Muscle of arm (tissue), 12 donors: ENCODE data around the gene PHLPP1. TPM values are rescaled to one million over a fixed set of nuclear protein-coding genes. Genes with fewer than 3 reads are reported as not detected.
A peak's percentile ranks its signal among the peaks of the same experiment; 100 is the strongest.
"Not testable (repeated sequence)": the region's sequence is repeated elsewhere in the genome, so short reads cannot be mapped to it uniquely, and the experiment has no call there.

Experiments used
- DNase-seq: peaks from one replicate; pipeline ENCODE4 v3.0.0-alpha.2; 2013
- polyA plus RNA-seq, 12 donors: library from polyadenylated mRNA; unstranded; fragments of 120-200 nt; gene quantifications; one replicate each; pipeline ENCODE4 v1.2.1, GENCODE V29; 2013; ENCODE audit not compliant: insufficient read length in 12 of 12

The PHLPP1 gene
- polyA plus RNA-seq, 12 donors = 7.3 to 12.0 (median 8.8) TPM; not detected in 1

DNA sequence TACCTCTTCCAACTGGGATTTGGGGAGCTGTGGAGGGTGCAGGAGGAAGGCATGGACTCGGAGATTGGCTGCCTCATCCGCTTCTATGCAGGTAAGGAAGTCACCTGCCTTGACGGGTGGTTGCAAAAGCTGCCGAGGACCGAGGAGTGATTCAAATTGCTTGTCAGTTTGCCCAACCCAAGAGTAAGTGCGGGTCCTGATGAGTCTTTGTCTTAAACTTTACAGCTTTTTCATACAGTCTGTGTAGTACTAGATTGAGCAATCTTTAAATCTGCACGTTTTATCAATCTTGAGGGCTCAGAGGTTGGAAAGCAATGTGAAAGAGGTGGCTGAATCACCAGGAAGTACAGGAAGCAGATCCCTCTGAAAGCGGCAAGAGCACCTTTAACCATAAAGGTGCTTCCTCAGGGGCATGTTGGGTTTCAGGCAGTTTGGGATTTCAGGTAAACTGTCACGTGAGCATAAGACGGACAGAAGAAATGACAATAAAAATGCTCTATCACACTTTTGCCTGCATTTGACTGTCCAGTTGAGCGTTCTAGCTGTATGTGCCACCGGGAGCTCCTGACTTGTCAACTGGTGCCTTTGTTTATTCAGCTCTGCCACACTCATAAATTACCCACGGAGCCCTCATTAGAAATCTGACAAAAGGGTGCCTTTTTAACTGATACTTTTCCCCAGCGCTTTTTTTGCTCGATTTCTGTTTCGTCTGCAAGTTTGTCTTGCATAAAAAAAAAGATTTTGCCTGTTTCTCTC lies 2.0 kb downstream of the PHLPP1 start:
- DNase-seq = peak; percentile 25

DNA sequence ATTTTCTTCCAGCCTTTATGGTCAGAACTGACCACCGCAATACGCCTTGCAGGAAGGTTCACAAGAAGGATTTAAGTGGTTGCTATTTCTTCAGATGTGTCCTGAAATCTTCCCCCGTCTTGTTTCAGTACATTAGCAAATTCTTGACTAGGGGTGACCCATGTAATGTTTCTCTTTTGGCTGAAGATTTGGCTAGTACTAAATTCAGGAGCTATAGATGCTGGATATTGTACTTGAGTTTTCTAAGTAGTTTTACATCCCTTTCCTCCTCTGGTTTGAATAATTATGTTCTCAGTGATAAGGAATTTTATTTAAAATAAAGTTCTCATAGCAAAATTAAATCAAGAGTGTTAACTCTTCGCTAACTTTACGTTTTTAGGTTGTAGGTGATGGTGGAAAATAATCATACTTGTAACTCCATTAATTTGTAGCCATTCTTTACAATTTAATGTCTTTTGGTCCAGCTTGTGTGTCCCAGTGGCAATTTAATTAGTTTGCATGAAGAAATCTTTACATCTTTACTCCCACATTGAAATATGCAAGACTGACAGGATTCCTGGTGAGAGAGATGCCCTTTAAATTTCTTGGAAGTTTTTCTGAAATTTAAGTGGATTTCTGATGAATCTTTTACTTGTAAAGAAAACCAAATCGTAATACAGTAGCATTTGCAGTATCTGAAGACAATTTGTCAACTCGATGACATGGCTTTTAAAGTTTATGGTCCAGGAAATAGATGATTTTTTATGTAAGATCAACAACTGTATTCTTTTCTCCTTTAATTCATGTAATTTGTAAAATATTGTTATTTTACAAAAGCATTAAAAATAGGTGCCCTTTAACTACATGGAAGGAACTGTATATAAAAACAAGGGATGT lies 2.8 kb downstream of the PHLPP1 start:
- DNase-seq = no peak

DNA sequence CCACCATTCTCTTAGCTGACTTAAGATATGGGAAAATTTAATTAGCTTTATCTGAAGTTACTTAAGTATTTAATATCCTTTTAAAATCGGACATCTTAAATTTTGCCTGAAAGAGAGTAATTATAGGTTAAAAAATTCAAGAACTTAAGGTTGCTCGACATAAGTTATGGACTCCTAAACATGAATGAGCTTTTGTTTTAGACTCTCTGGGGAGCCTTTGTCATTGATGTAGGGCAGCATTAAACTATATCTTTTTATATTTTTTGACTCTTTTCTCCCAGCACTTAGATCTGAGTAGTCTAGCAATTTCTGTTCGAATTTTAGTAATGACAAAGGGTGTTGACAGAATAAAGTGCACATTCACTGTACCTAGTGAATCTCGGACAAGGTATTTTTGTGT lies 4.7 kb downstream of the PHLPP1 start:
- DNase-seq = no peak

DNA sequence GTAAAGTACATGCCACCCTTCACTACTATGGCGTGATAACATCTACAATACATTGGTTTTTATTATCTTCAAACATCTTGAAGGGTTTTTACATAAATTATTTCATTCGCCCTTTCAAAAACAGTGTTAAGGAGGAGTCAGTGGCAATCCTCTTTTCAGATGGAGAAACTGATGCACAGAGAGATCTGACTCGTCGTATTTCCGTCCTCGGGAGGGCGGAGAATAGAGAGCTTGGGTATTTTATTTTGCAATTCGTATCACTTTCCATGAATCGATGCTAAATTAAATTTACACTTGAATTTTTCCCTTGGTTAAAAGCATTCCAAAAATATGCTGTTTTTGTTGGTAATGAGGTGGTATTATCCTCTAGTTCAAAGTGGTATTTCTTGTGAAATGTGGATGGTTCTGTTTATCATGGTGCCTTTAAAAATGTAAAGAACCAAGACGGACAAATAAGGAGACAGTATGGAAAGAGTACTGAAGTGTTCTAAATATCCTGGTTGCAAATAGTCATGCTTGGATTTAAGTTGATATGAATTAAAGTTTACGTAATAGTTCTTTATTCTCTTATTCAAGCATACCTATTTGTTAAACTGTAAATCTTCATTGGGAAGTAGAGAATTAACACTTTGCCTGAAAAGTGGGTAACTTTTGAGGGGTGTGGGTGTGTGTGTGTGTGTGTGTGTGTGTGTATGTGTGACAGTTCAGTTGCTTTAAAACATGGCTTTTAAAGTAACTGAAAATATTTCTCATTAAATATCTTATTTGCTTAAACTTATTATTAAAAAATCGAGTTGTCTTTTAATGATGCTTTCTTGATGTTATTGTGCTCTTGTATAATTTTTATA lies 5.6 kb downstream of the PHLPP1 start:
- DNase-seq = no peak

DNA sequence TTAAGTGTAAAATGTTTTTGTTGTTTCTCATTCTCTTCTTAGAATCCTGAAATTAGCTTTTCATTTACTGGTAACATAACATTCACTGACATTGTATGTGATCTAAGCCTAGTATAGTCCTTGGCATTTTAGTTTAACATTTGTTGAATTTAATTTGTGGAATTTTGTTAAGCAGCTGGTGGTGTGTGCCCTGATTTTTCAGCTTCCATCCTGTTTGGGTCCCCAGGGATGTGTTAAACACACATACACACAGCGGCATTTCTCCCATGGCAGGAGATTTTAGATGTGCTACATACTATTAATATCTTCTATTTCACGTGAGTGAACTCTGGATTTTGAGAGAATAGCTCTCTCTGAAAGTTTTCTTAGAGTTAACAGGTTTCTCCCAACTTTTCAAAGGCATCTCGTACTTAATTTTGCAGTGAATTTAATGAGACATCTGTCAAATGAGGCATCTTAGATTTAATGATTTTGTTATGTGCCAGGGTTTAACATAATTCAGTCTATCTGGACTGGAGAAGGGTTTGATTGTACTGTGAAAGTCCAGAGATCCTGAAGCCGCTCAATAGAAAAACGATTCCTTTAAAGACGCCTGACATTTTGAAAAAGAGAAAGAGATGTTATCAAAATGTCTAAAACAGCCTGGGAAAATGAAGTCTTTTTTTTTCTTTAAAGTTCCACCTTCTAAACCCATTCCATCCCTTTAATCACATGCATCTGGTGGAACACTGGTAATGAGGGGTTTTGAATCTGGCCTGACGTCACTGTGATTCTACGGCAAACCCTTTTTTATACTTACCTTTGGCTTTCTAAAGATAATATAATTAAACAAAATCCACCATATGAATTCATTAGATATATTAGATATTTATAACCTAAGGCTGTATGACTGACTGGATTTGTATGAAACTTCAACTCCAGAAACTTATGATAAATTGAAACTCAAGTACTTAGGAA lies 6.8 kb downstream of the PHLPP1 start:
- DNase-seq = no peak

DNA sequence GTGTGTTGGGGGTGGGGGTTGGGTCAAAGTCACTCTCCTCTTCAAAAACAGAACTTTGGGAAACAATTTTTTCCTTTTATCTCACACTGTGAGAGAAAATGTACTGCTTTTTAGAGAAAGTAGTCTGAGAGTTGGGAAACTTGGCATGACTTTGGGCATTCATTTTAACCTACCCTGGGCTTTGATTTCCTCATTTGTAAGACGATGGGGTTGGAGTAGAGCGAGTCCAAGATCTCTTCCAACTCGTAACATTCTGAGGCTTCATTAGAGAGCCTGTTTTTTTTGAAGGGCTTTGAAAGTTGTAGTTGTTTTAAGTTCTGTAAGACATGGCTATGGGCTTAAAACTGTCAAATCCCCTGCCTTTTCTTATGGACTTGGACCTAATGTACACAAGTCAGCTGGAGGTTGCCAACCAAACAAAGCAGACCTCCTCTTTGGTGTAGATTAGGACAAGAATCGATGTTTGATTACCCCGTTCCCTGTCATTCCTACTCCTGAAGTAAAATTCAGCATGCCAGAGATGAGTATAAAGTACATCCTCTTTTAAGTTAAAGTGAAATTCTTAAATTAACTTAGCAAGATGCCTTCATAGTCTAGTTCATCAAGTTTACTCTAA lies 8.4 kb downstream of the PHLPP1 start:
- no peak for DNase-seq

DNA sequence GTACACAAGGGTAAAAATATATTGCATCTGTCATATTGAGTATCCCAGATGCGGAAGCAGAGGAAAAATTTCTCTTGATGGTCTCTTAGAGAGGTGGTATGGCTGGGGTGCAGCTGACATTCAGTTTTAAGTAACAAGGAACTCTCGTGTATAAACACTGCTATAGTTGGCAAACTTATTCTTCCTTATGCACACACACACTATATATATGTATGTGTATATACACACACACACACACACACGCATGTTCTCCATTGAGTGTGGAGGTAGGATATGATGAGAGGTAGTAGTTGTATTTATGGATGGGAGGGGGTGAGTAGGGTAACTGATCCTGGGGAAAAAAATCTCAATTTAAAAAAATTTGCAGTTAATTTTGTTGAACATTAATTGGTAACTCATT lies 10.6 kb downstream of the PHLPP1 start:
- DNase-seq = no peak

DNA sequence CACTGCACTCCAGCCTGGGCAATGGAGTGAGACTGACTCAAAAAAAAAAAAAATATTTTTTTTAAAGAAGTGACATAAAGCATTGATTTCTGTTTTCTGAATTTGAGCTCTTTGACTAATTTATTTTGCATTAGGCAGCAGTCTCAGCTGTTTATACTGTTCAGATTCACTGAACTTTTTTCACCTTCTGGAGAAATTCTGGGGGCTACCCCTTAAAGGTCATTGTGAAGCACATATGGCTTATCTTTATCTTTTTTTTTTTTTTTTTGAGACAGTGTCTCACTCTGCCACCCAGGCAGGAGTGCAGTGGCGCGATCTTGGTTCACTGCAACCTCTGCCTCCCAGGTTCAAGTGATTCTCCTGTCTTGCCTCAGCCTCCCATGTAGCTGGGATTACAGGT lies 12.9 kb downstream of the PHLPP1 start:
- no peak for DNase-seq

DNA sequence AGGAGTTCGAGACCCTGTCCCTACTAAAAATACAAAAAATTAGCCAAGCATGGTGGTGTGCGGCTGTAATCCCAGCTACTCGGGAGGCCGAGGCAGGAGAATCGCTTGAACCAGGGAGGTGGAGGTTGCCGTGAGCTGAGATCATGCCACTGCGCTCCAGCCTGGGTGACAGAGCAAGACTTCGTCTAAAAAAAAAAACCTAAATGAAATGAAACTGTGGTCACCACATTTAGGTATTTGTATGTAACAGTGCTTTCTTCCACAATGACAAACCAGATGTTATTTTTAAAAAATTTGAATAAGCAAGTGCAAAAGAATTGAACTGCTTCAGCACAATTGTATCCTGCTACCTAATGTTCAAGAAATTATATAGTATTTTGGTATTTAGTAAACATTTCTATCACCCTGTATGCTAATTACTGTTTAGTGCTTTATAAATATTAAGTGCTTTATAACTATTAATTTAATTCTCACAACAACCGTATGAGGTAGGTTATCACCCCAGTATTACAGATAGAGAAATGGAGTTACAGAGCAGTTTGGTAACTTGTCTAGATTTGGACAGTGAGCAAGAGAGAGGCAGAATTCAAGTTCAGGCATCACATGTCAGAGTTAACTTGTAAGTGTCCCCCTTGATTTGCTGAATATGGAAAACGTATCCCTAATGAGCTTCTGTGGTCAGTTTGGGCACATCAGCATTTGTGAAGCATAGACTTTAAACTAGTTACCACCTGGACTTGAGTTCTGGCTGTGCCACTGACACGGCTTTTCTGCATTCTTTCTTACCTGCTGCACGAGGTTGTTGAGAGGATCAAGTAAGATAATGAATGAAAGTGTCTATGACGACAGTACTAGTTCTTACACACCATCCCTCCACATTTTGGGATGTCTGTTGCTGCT lies 14.4 kb downstream of the PHLPP1 start:
- DNase-seq = no peak

DNA sequence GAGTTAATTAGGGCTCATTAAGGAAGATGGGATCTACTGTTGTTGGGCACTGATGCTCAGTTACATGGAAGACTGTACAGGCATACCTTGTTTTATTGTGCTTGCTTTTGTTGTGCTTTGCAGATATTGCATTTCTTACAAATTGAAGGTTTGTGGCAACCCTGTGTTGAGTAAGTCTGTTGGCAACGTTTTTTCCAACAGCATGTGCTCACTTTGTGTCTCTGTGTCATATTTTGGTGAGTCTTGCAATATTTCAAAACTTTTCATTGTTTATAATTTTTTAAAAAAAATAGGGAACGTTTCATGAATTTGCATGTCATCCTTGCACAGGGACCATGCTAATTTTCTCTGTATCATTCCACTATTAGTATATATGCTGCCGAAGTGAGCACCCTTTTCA lies 15.6 kb downstream of the PHLPP1 start:
- DNase-seq = no peak

DNA sequence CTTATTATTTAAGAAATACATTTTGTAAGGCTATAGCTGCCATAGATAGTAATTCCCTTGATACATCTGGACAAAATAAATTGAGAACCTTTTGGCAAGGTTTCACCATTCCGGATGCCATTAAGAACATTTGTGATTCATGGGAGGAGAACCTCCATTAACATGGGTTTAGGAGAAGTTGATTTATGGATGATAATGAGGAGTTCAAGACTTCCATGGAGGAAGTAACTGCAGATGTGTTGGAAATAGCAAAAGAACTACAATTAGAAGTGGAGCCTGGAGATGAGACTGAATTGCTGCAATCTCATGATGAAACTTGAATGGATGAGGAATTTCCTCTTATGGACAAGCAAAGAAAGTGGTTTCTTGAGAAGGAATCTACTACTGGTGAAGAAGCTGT lies 17.3 kb downstream of the PHLPP1 start:
- DNase-seq = no peak

DNA sequence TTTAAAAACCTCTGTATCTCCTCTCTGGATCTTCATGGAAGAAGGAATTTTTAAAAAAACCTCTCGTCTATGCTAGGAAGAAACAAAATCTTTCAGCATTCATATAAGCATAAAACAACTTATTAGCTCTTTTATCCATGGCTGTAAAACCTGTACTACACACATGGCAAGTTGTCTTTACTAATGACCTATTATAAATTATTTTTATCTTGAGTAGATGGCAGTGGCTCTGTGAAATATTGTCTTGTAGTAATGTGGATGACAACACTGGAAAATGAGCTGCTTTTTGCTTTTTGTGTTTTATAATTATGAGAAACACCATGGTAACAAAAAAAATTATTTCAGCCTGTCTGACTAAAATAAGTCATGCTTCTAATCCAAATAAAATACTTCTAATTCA lies 18.9 kb downstream of the PHLPP1 start:
- DNase-seq = no peak

DNA sequence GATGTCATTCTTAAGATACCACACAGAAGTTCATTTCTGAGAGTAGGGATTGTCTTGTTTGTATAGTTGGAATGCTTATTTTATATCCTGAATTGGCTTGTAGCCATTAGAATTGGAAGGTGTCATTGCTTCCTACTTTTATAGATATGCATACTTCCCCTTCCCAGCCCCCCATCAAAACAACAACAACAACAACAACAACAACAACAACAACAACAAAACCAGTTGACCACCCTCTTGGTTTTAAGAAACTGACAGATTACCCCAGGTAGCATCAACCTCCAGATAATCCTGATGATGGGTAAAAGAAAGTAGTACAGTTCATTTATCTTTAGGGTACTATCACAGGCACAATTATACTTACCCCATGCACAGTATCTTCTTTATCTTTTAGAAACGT lies 20.0 kb downstream of the PHLPP1 start:
- no peak for DNase-seq

DNA sequence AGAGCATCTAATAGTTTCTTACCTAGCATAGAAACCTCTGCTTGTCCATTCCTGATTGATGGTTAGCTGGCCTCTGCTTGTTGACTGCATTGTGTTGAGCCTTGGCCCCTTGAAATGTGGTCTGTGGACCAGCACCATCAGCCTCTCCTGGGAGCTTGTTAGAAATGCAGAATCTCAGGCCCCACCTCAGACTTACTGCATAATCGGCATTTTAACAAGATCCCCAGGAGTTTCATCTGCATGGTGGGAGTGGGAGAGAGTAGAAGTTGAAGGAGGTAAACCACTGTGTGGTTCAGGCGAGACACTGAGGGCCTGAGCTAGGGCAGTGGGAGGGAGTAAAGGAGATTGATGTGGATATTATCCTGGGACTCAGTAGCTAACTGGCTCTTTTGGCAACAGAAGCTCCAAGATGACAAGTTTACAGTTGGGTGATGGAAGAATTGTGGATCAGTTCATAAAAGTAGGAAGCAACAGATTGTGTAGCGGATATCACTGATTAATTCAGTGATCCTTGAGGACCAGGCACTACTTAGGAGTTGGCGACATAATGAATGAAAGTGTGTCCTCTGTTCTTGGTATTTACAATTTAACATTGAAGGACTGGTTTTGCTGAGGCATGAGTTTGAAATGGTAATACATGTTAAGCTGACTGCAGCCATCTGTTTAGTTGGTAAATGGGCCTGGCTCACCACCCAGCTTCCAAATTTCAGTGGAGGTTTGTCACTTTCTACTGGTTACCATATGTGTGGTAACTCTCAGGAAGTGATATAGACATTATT lies 20.9 kb downstream of the PHLPP1 start:
- DNase-seq = no peak

DNA sequence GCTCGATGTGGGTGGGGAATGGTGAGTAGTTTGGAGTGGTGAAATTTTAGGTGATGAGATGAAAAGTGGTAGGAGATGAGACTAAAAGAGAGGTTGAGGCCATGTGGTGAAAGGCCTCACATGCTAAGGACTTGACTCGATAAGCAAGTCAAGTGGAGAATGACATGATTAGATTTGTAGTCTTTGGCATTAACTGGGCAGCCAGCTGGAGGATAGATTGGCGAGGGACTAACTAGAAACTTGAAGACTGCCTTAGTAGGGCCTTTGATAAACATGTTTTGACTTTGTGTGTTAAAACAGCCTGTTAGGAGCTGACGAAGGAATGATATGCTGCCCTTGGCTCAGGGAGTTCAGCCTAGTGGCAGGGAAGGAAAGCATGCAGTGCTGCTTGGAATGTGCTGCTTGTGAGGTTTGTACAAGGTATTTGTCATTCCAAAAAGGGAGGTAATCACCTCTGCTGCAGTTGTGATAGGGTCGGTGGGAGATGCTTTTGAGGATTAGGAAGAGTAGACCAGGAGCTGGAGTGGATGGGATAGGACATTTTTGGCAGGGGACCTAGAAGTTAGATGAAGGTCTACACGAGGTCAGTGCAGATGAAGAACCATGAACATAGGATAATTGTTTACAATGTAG lies 22.0 kb downstream of the PHLPP1 start:
- DNase-seq = no peak

DNA sequence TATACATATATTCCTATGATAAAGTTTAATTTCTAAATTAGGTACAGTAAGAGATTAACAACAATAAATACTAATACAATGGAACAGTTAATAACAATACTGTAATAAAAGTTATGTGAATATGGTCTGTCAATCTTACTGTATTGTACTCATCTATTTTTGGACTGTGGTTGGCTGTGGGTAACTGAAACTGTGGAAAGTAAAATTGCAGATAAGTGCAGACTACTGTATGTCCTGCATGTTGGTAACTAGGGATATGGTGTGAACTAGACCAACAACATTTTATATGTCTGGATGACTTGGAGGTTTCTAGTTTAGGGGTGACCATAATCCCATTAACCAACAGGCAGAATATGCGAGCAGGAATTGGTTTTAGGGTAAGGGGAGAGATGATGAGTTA lies 23.3 kb downstream of the PHLPP1 start:
- DNase-seq = no peak

DNA sequence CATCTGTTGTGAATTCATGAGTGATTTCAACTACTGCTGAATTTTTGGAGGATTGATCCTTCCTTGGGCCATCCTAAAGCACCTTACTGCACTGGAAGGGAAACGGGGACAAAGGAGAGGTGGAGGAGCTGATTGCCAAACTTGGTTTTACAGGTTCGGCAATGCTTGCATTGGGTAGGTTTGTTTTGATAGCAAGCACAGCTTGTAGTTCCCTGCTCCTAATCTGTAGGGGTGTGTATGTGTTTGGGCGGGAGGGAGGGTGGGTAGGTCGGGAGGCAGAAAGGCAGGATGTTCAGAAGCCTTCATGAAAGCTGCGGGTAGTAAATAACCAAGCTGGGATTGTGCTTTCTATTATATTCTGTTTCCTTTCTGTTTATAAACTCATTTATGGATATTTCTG lies 24.6 kb downstream of the PHLPP1 start:
- no peak for DNase-seq

DNA sequence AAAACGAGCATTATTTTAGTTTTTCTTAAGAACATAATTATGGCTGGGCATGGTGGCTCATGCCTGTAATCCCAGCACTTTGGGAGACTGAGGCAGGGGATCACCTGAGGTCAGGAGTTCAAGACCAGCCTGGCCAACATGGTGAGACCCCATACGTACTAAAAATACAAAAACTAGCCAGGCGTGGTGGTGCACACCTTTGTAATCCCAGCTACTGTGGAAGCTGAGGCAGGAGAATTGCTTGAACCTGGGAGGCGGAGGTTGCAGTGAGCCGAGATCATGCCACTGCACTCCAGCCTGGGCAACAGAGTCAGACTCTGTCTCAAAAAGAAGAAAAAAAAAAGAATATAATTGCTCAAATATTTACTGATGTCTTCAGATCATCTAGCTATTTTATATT lies 25.3 kb downstream of the PHLPP1 start:
- DNase-seq = not testable (repeated sequence)
